WTC11 (cell line): ENCODE data around the gene AGAP1. TPM values are rescaled to one million over a fixed set of nuclear protein-coding genes. Genes with fewer than 3 reads are reported as not detected.

ENCODE experiments used
- ATAC-seq: fragments of 200-7000 bp; cut with Tn5 transposase; 2 replicates; pipeline ENCODE4 v1.10.0; 2021; ENCODE audit warnings: mild to moderate bottlenecking, moderate library complexity
- CTCF ChIA-PET: fragments of 300-600 bp; sonication (Branson Sonifier 250); formaldehyde crosslinking; loops from one replicate; lab custom pipeline; 2021; ENCODE audit warnings: antibody characterized with exemption; lab: Charles Lee
- POLR2A ChIA-PET: fragments of 350-600 bp; sonication (Branson Sonifier 250); formaldehyde crosslinking; loops from one replicate; lab custom pipeline; 2021; ENCODE audit warnings: antibody characterized with exemption; lab: Charles Lee
- DNase-seq: peaks from one replicate; pipeline ENCODE4 v3.0.0; 2021; ENCODE audit warnings: low spot score
- H3K27ac Mint-ChIP-seq: 2 replicates; pipeline ENCODE4 v1.8.0; 2021; ENCODE audit warnings: mixed read lengths
- H3K27me3 Mint-ChIP-seq: 2 replicates; pipeline ENCODE4 v1.8.0; 2021; ENCODE audit warnings: low read depth, mild to moderate bottlenecking, moderate library complexity, mixed read lengths
- H3K36me3 Mint-ChIP-seq: 2 replicates; pipeline ENCODE4 v1.8.0; 2021; ENCODE audit warnings: mixed read lengths
- H3K4me1 Mint-ChIP-seq: 2 replicates; pipeline ENCODE4 v1.8.0; 2022; ENCODE audit warnings: mixed read lengths
- H3K4me3 Mint-ChIP-seq: 2 replicates; pipeline ENCODE4 v1.8.0; 2021; ENCODE audit warnings: mild to moderate bottlenecking, moderate library complexity, mixed read lengths
- H3K9me3 Mint-ChIP-seq: 2 replicates; pipeline ENCODE4 v1.8.0; 2021; ENCODE audit warnings: mixed read lengths
- AFF4 ChIP-seq: sonication (generic); formaldehyde crosslinking; IDR thresholded peaks from 2 replicates; pipeline ENCODE4 v1.8.1; 2023; ENCODE audit warnings: mild to moderate bottlenecking, missing genetic modification reagents, borderline replicate concordance
- ERG ChIP-seq: fragments of 250-450 bp; sonication (Bioruptor Pico); IDR thresholded peaks from 2 replicates; pipeline ENCODE4 v1.8.0; 2021; ENCODE audit warnings: mild to moderate bottlenecking
- GABPB1 ChIP-seq: sonication (generic); formaldehyde crosslinking; IDR thresholded peaks from 2 replicates; pipeline ENCODE4 v1.8.1; 2023; ENCODE audit warnings: mild to moderate bottlenecking, missing genetic modification reagents
- GRHL2 ChIP-seq: fragments of 250-450 bp; sonication (Bioruptor Pico); IDR thresholded peaks from 2 replicates; pipeline ENCODE4 v1.8.0; 2022; ENCODE audit warnings: mild to moderate bottlenecking, moderate library complexity; ENCODE audit not compliant: insufficient replicate concordance, severe bottlenecking
- GTF2I ChIP-seq: fragments of 250-450 bp; sonication (Bioruptor Pico); conservative IDR thresholded peaks from 2 replicates; pipeline ENCODE4 v1.4.0; 2021; ENCODE audit warnings: mild to moderate bottlenecking
- IRF2 ChIP-seq: sonication (generic); formaldehyde crosslinking; IDR thresholded peaks from 2 replicates; pipeline ENCODE4 v1.8.0; 2022; ENCODE audit warnings: low read depth, missing genetic modification reagents, borderline replicate concordance
- MAX ChIP-seq: sonication (generic); formaldehyde crosslinking; IDR thresholded peaks from 2 replicates; pipeline ENCODE4 v1.8.0; 2022; ENCODE audit warnings: mild to moderate bottlenecking, missing genetic modification reagents
- RELA ChIP-seq: sonication (generic); formaldehyde crosslinking; IDR thresholded peaks from 2 replicates; pipeline ENCODE4 v1.8.1; 2022; ENCODE audit warnings: missing genetic modification reagents, mild to moderate bottlenecking, borderline replicate concordance
- SMAD4 ChIP-seq: sonication (generic); formaldehyde crosslinking; IDR thresholded peaks from 2 replicates; pipeline ENCODE4 v1.8.0; 2022; ENCODE audit warnings: mild to moderate bottlenecking, missing genetic modification reagents
- SP1 ChIP-seq: sonication (generic); formaldehyde crosslinking; conservative IDR thresholded peaks from 2 replicates; pipeline ENCODE4 v1.8.1; 2022; ENCODE audit warnings: missing genetic modification reagents
- TCF7 ChIP-seq: sonication (generic); formaldehyde crosslinking; IDR thresholded peaks from 2 replicates; pipeline ENCODE4 v1.8.0; 2022; ENCODE audit warnings: mild to moderate bottlenecking, low read depth, missing genetic modification reagents, moderate library complexity
- TEAD1 ChIP-seq: sonication (generic); formaldehyde crosslinking; IDR thresholded peaks from 2 replicates; pipeline ENCODE4 v1.8.0; 2022; ENCODE audit warnings: mild to moderate bottlenecking, missing genetic modification reagents
- TEAD4 ChIP-seq: sonication (generic); formaldehyde crosslinking; IDR thresholded peaks from 2 replicates; pipeline ENCODE4 v1.8.0; 2022; ENCODE audit warnings: mild to moderate bottlenecking, missing genetic modification reagents
- ZNF121 ChIP-seq: sonication (generic); formaldehyde crosslinking; IDR thresholded peaks from 2 replicates; pipeline ENCODE4 v1.8.0; 2023; ENCODE audit warnings: missing genetic modification reagents
- ZNF423 ChIP-seq: fragments of 250-450 bp; sonication (Bioruptor Pico); IDR thresholded peaks from 2 replicates; pipeline ENCODE4 v2.1.2; 2022; ENCODE audit warnings: mild to moderate bottlenecking, moderate library complexity
- ZNF532 ChIP-seq: fragments of 250-450 bp; sonication (Bioruptor Pico); IDR thresholded peaks from 2 replicates; pipeline ENCODE4 v1.9.0; 2021; ENCODE audit warnings: mild to moderate bottlenecking, borderline replicate concordance
- total RNA-seq: library from RNA; stranded (reverse); gene quantifications from 3 replicates; pipeline ENCODE4 v1.2.3, GENCODE V29; 2021
- TF ChIP-seq, protein P1 (sequence below): sonication (generic); formaldehyde crosslinking; IDR thresholded peaks from 2 replicates; pipeline ENCODE4 v1.8.1; 2022; ENCODE audit warnings: mild to moderate bottlenecking, moderate library complexity, missing genetic modification reagents
- TF ChIP-seq, protein P2 (sequence below): sonication (generic); formaldehyde crosslinking; IDR thresholded peaks from 2 replicates; pipeline ENCODE4 v1.8.0; 2022; ENCODE audit warnings: missing genetic modification reagents

AGAP1 gene
- total RNA-seq, 1 experiment from 2014 or later, result 49.3 TPM

DNA sequence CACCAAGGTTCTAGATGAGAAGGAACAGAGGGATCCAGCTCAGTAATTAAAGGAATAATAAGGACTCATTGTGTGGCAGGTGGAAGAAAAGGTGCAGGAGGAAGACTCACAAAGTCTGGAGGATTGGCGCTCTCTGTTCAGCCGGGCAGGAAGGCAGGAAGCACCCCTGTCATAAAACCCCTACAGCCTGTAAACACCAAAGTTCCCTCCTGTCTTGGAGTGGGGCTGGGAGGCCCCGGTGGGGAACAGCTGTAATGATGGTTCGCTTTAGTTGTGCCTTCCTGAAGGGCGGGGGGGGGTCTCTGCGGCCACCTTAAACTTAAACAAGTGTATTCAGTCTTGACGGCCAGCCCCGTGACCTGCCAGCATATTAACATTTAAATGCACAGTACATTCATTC lies 590.1 kb downstream of the AGAP1 start (continued):
- TF ChIP-seq ZNF532 (CRISPR knock-in tag) (no peak), GTF2I (no peak), TEAD1 (CRISPR knock-in tag) (no peak; the same call in 1 of the 2 replicates), TCF7 (CRISPR knock-in tag) (no peak), SP1 (CRISPR knock-in tag) (no peak), IRF2 (CRISPR knock-in tag) (no peak), ZNF121 (CRISPR knock-in tag) (no peak), GRHL2 (CRISPR knock-in tag) (no peak)
- TF ChIP-seq, protein P1, sequence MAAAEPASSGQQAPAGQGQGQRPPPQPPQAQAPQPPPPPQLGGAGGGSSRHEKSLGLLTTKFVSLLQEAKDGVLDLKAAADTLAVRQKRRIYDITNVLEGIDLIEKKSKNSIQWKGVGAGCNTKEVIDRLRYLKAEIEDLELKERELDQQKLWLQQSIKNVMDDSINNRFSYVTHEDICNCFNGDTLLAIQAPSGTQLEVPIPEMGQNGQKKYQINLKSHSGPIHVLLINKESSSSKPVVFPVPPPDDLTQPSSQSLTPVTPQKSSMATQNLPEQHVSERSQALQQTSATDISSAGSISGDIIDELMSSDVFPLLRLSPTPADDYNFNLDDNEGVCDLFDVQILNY, result no peak

- Mint-ChIP-seq H3K27ac (peak overlapping the region; percentile 91), H3K9me3 (peaks cover 7% of the 10 kb centered on the region), H3K4me3 (no peak overlapping the region), H3K4me1 (peaks cover 82% of the 10 kb centered on the region), H3K27me3 (peaks cover 8% of the 10 kb centered on the region), H3K36me3 (peaks cover 5% of the 10 kb centered on the region)
- TF ChIP-seq, protein P1, result no peak
- no peak for TF ChIP-seq SMAD4 (CRISPR knock-in tag)
- no peak for TF ChIP-seq ERG (CRISPR knock-in tag)
- CTCF ChIA-PET, result interaction anchor here (1.5 to 2.3 kb wide), 2 partner anchors 149 to 306 kb away, joined by 4 to 8 read pairs; no protein-coding TSS in a partner anchor
- no peak for DNase-seq
- ATAC-seq, result no peak
- POLR2A ChIA-PET, result no interaction called here
Observed at GRCh38 chr2:236085211-236085610, 591.4 kb downstream of the AGAP1 start.

DNA sequence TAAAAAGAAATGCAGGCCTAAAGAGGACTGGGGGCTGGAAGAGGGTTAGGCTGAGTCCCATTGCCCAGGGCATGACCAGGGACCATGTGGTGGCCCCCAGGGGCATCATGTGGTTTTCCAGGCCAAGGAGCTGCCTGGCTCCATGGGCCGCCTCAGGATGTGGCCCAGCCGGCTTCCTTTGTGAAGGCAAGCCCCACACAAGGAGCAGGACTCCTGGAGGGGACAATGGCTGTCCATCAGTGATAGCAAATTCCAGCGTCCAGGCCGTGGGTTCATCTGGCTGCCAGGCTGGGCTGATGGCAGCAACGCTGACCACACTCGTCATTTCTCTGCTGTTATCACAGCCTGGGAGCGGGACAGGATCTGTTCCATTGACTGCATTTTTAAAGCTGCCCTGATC lies 591.8 kb downstream of the AGAP1 start:
- ChIA-PET POLR2A (no interaction called here), CTCF (interaction anchor here (0.9 to 2.3 kb wide), 5 partner anchors 13 to 320 kb away, joined by 4 to 8 read pairs (median 4); no protein-coding TSS in a partner anchor)
- peaks cover 8% of the 10 kb centered on the region for H3K27me3 Mint-ChIP-seq
- peak overlapping the region; percentile 91 for H3K27ac Mint-ChIP-seq
- peaks cover 2% of the 10 kb centered on the region for H3K9me3 Mint-ChIP-seq
- peaks cover 86% of the 10 kb centered on the region for H3K4me1 Mint-ChIP-seq
- DNase-seq (no peak), ATAC-seq (peak; percentile 5; the same call in 1 of the 2 replicates)
- H3K36me3 Mint-ChIP-seq, result peaks cover 2% of the 10 kb centered on the region
- H3K4me3 Mint-ChIP-seq, result peak overlapping the region; percentile 43
- TF ChIP-seq MAX (CRISPR knock-in tag), result peak; percentile 53
- TF ChIP-seq TEAD1 (CRISPR knock-in tag), result 0 out of 2 replicates have a peak, but pooled peaks have one; percentile 64
- peak; percentile 73 for TF ChIP-seq ZNF423 (CRISPR knock-in tag)
- TF ChIP-seq, protein P2, sequence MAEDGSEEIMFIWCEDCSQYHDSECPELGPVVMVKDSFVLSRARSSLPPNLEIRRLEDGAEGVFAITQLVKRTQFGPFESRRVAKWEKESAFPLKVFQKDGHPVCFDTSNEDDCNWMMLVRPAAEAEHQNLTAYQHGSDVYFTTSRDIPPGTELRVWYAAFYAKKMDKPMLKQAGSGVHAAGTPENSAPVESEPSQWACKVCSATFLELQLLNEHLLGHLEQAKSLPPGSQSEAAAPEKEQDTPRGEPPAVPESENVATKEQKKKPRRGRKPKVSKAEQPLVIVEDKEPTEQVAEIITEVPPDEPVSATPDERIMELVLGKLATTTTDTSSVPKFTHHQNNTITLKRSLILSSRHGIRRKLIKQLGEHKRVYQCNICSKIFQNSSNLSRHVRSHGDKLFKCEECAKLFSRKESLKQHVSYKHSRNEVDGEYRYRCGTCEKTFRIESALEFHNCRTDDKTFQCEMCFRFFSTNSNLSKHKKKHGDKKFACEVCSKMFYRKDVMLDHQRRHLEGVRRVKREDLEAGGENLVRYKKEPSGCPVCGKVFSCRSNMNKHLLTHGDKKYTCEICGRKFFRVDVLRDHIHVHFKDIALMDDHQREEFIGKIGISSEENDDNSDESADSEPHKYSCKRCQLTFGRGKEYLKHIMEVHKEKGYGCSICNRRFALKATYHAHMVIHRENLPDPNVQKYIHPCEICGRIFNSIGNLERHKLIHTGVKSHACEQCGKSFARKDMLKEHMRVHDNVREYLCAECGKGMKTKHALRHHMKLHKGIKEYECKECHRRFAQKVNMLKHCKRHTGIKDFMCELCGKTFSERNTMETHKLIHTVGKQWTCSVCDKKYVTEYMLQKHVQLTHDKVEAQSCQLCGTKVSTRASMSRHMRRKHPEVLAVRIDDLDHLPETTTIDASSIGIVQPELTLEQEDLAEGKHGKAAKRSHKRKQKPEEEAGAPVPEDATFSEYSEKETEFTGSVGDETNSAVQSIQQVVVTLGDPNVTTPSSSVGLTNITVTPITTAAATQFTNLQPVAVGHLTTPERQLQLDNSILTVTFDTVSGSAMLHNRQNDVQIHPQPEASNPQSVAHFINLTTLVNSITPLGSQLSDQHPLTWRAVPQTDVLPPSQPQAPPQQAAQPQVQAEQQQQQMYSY (CRISPR knock-in tag), result peak; percentile 69
- TF ChIP-seq GABPB1 (CRISPR knock-in tag), result no peak
- no peak for TF ChIP-seq TEAD4 (CRISPR knock-in tag)
- no peak for TF ChIP-seq AFF4
- TF ChIP-seq RELA (CRISPR knock-in tag), result no peak
